ENCODE results near the gene MAN1C1.

- no peak for TF ChIP-seq CTCF (IDR thresholded peaks at IDR 0.05)
- TF ChIP-seq POLR2A (IDR thresholded peaks at IDR 0.05), result no peak
These were observed 198.0 kb downstream of the MAN1C1 start for GRCh38 chr1:25814549-25815087.
